Measurements from ENCODE around the gene TSLP. TPM values are rescaled to one million over a fixed set of nuclear protein-coding genes. Genes with fewer than 3 reads are reported as not detected.

Gene TSLP
- polyA plus RNA-seq, 2 of the 4 experiments (the other 2 are of a cell fraction) = not detected

DNA sequence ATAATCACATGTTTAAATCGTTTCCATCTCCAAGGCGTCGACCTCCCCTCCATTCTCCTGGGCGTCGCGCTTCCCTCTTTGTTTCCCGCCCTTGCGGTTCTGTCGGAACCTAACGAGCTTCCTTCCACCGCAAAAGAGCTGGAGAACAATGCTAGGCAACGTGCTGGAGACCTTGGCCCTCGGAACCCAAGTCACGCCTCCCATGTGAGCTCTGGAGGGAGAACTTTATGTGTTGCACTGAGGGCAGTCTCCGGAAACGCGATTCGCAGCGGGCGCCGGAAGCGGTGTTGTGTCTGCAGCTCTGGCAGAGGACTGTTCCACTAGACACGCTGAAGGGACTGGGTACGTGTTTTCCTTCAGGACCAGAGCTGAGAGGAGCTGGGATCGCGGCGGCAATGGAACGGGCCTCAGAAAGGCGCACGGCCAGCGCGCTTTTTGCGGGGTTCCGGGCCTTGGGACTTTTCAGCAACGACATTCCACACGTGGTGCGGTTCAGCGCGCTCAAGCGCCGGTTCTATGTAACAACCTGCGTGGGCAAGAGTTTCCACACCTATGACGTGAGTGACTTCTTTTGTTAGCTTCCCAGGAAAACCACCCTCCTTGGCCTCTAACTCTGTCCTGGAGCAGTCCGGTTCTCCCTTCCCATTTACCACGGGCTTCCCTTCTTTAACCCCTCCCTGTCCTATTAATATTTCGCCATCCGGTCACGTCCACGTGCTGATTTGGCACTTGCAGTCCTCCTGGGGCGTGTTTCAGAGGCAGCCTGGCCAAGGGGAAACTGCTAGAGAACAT lies 20.7 kb downstream of the TSLP start, which contains the start of gene WDR36 (continued):
- TF ChIP-seq CHD4 (IDR thresholded peaks at IDR 0.05; ENCODE audit: borderline replicate concordance) (no peak), POLR2A (IDR thresholded peaks at IDR 0.05; ENCODE audit: low read length) (peak; percentile 86), FOXS1 (CRISPR knock-in tag; IDR thresholded peaks at IDR 0.05) (peak; percentile 44; the same call in 1 of the 2 replicates), RNF2 (IDR thresholded peaks at IDR 0.05; ENCODE audit: borderline replicate concordance, low read depth) (peak; percentile 89; the same call in 1 of the 2 replicates), HOXB13 (CRISPR knock-in tag; IDR thresholded peaks at IDR 0.05; ENCODE audit: low read depth) (peak; percentile 80; the same call in 1 of the 2 replicates), ZFP36 (IDR thresholded peaks at IDR 0.05; ENCODE audit: borderline replicate concordance, partially characterized antibody) (peak; percentile 39), MAZ (IDR thresholded peaks at IDR 0.05; ENCODE audit: borderline replicate concordance, low read depth, low read length) (0 out of 2 replicates have a peak, but pooled peaks have one; percentile 54), RARB (CRISPR knock-in tag; IDR thresholded peaks at IDR 0.05) (peak; percentile 53; the same call in 1 of the 2 replicates), GATA3 (IDR thresholded peaks at IDR 0.05; ENCODE audit: borderline replicate concordance) (peak; percentile 25; the same call in 1 of the 2 replicates), KDM5A (IDR thresholded peaks at IDR 0.05) (peak; percentile 81), RCOR1 (IDR thresholded peaks at IDR 0.05; ENCODE audit: low read depth, low read length) (no peak), EP300 (IDR thresholded peaks at IDR 0.05) (no peak), CEBPB (IDR thresholded peaks at IDR 0.05) (peak in 1 of 2 experiments; percentile 48; a peak in 1 of 4 replicates), HOXB5 (CRISPR knock-in tag; IDR thresholded peaks at IDR 0.05) (peak; percentile 82; the same call in 1 of the 2 replicates), KDM1A (IDR thresholded peaks at IDR 0.05; ENCODE audit: low read depth) (no peak), NPAS2 (CRISPR knock-in tag; IDR thresholded peaks at IDR 0.05; ENCODE audit: borderline replicate concordance) (peak; percentile 84; the same call in 1 of the 2 replicates), EHMT2 (IDR thresholded peaks at IDR 0.05; ENCODE audit: low read depth) (peak; percentile 95)
- TF ChIP-seq, protein P1, sequence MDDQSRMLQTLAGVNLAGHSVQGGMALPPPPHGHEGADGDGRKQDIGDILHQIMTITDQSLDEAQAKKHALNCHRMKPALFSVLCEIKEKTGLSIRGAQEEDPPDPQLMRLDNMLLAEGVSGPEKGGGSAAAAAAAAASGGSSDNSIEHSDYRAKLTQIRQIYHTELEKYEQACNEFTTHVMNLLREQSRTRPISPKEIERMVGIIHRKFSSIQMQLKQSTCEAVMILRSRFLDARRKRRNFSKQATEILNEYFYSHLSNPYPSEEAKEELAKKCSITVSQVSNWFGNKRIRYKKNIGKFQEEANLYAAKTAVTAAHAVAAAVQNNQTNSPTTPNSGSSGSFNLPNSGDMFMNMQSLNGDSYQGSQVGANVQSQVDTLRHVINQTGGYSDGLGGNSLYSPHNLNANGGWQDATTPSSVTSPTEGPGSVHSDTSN (IDR thresholded peaks at IDR 0.05) = 0 out of 2 replicates have a peak, but pooled peaks have one; percentile 62
- TF ChIP-seq, protein P2, sequence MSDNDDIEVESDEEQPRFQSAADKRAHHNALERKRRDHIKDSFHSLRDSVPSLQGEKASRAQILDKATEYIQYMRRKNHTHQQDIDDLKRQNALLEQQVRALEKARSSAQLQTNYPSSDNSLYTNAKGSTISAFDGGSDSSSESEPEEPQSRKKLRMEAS (IDR thresholded peaks at IDR 0.05) = peak; percentile 100
- TF ChIP-seq, protein P3, sequence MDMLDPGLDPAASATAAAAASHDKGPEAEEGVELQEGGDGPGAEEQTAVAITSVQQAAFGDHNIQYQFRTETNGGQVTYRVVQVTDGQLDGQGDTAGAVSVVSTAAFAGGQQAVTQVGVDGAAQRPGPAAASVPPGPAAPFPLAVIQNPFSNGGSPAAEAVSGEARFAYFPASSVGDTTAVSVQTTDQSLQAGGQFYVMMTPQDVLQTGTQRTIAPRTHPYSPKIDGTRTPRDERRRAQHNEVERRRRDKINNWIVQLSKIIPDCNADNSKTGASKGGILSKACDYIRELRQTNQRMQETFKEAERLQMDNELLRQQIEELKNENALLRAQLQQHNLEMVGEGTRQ (IDR thresholded peaks at IDR 0.05) = peak; percentile 13; the same call in 1 of the 2 replicates

DNA sequence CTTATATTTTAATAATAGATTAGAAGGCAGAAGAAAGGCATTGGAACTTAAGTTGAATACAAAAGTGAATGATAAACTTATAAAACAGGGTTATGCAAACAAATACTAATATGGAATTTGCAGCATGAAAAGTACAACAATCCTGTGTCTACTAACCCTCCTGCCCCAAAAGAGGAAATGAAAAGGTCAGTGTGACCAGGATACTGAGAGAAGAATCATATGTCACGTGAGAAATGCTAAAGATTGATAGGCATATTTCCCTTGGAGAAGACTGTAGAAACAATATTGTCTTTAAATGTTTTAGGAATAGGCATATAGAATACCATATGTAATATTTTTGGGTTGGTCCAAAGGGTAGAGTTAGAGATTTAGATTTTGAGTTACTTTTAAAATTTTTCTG lies 24.5 kb downstream of the TSLP start:
- CTCF ChIA-PET = no interaction called here
- peaks cover 8% of the 10 kb centered on the region for H3K9me3 ChIP-seq

More for the DNA sequence above, 24.5 kb downstream of the TSLP start:
- ATAC-seq (no peak), DNase-seq (ENCODE audit: low read depth in 1 of 2, low spot score in 1 of 2) (no peak), FAIRE-seq (no peak)
- Histone ChIP-seq H3K4me3 (no peak overlapping the region), H3K4me2 (no peak overlapping the region), H3K4me1 (peaks cover 12% of the 10 kb centered on the region; the same call in 2 of the 3 replicates), H3K27ac (no peak overlapping the region)
- WGBS (ENCODE audit: missing lambda C conversion rate) = 84% methylated on average over 1 of the region's 1 CpG
- POLR2A ChIA-PET = no interaction called here
- TF ChIP-seq, protein P4, sequence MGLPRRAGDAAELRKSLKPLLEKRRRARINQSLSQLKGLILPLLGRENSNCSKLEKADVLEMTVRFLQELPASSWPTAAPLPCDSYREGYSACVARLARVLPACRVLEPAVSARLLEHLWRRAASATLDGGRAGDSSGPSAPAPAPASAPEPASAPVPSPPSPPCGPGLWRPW (IDR thresholded peaks at IDR 0.05) = no peak
- TF ChIP-seq POLR2AphosphoS2 (conservative IDR thresholded peaks at IDR 0.05; ENCODE audit: low read length) = no peak
- no peak for TF ChIP-seq CBX2 (IDR thresholded peaks at IDR 0.05; ENCODE audit: borderline replicate concordance, low read depth)

All from A549 (cell line).